Body of pancreas (tissue), 4 donors: Measurements from ENCODE around the gene PSMD6. TPM values are rescaled to one million over a fixed set of nuclear protein-coding genes. Genes with fewer than 3 reads are reported as not detected.

ENCODE experiments used
- ATAC-seq: fragments of 150-250 bp; one replicate; pipeline ENCODE4 v1.9.1; 2016
- DNase-seq, 4 donors: peaks; one replicate each; pipeline ENCODE4 v3.0.0-alpha.2; 2019
- H3K27ac ChIP-seq, 4 donors: fragments of 200-600 bp; sonication (generic); 1 replicate in 3 of 4; 2 replicates in 1 of 4; pipeline versions ENCODE4 v1.5.1 to v1.6.1; 2016 to 2019; ENCODE audit warnings: mild to moderate bottlenecking in 1 of 4, mixed read lengths in 1 of 4, moderate library complexity in 1 of 4
- H3K27me3 ChIP-seq, 2 donors: fragments of 200-600 bp; sonication (generic); one replicate each; pipeline ENCODE4 v1.6.0; 2016; ENCODE audit warnings: mild to moderate bottlenecking in 1 of 2
- H3K36me3 ChIP-seq, 2 donors: fragments of 200-600 bp; sonication (generic); replicated peaks in 1 of 2; 2 replicates each; pipeline ENCODE4 v1.5.1; 2016; ENCODE audit warnings: low read depth in 2 of 2; ENCODE audit not compliant: insufficient read depth in 1 of 2
- H3K4me1 ChIP-seq: fragments of 200-600 bp; sonication (generic); one replicate; pipeline ENCODE4 v1.6.0; 2016
- H3K4me3 ChIP-seq, 2 donors: fragments of 200-600 bp; sonication (generic); 1 replicate in 1 of 2; 2 replicates in 1 of 2; pipeline ENCODE4 v1.5.1; 2016 to 2019
- H3K9me3 ChIP-seq, 3 donors: fragments of 200-600 bp; sonication (generic); 1 replicate in 2 of 3; 2 replicates in 1 of 3; pipeline ENCODE4 v1.5.1; 2016
- POLR2A ChIP-seq, 3 donors: fragments of 450-650 bp; IDR thresholded peaks; one replicate each; pipeline ENCODE4 v1.6.1; 2016; ENCODE audit warnings: antibody characterized with exemption in 3 of 3, mild to moderate bottlenecking in 2 of 3
- WGBS, 2 donors: methylation state at CpG; one replicate each; pipeline ENCODE4 v1.1.5; 2017; 5-methylcytosine and 5-hydroxymethylcytosine counted together
- intact Hi-C: fragments of 100-400 bp; cut with DNase I; formaldehyde crosslinking; loops from one replicate; pipeline ENCODE4 v1.15.1; 2023
- total RNA-seq, 2 donors: library from RNA; depleted of rRNA; stranded (reverse); fragments of >200 nt; gene quantifications; one replicate each; pipeline ENCODE4 v1.1.0, GENCODE V29; 2016
- TF ChIP-seq, protein P1 (sequence below), 7 experiments: fragments of 450-650 bp in 4 of 7; fragments of 200-600 bp in 3 of 7; sonication (generic) in 3 of 7; IDR thresholded peaks; one replicate each; pipeline ENCODE4 v1.5.1; 2016 to 2019; ENCODE audit warnings: antibody characterized with exemption in 7 of 7

Gene PSMD6
- total RNA-seq, 2 donors from 2014 or later, result 88.7 to 98.3 TPM

DNA sequence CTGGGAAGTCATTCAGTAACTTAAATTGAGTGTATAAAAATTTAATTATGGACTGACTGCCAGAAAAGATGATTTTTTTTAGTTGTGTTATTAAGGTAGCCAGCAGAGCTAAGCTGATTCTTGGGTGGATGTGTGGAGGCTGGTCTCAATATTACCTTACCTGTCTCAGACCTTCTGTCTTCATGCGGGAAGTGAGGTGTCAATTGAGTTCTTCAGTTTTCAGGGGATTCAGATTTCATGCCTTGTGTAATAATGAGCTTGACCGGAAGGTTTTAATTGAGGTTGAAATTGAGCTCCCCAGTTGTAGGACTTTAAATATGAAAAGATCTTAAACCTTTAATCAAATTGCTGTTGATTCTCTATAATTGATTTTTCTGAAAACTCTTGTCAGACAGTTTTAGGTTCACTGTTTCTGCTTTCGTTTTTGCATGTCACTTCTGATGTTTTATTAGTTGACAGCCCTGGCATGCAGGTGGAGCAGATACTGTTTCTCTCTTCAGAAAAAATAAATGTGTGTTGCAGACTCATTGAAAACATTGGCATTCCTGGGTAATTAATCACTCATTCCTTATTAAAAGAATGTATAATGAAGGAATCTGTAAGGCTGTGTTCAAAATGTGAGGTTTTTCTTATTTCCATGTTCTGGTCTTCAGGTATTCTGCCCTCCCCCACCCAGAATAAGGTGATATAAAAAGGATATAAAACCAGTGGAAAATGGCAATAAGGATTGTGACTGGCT is 54.5 kb downstream of the PSMD6 start:
- Histone ChIP-seq H3K27ac (peak overlapping the region; percentile 82 to 90 (median 86)), H3K36me3 (no peaks in the 10 kb centered on the region), H3K9me3 (no peaks in the 10 kb centered on the region), H3K4me1 (peaks cover 97% of the 10 kb centered on the region), H3K4me3 (no peak overlapping the region), H3K27me3 (no peaks in the 10 kb centered on the region)
- TF ChIP-seq, protein P1, sequence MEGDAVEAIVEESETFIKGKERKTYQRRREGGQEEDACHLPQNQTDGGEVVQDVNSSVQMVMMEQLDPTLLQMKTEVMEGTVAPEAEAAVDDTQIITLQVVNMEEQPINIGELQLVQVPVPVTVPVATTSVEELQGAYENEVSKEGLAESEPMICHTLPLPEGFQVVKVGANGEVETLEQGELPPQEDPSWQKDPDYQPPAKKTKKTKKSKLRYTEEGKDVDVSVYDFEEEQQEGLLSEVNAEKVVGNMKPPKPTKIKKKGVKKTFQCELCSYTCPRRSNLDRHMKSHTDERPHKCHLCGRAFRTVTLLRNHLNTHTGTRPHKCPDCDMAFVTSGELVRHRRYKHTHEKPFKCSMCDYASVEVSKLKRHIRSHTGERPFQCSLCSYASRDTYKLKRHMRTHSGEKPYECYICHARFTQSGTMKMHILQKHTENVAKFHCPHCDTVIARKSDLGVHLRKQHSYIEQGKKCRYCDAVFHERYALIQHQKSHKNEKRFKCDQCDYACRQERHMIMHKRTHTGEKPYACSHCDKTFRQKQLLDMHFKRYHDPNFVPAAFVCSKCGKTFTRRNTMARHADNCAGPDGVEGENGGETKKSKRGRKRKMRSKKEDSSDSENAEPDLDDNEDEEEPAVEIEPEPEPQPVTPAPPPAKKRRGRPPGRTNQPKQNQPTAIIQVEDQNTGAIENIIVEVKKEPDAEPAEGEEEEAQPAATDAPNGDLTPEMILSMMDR (IDR thresholded peaks at IDR 0.05), result peak in 2 of 7 experiments; percentile 8 to 10
- TF ChIP-seq POLR2A (IDR thresholded peaks at IDR 0.05), result no peak
- WGBS, 2 donors, result 4 to 11% methylated on average over 3 of the region's 3 CpGs
- intact Hi-C loops, result no loop called here
- ATAC-seq (no peak), DNase-seq (no peak)

DNA sequence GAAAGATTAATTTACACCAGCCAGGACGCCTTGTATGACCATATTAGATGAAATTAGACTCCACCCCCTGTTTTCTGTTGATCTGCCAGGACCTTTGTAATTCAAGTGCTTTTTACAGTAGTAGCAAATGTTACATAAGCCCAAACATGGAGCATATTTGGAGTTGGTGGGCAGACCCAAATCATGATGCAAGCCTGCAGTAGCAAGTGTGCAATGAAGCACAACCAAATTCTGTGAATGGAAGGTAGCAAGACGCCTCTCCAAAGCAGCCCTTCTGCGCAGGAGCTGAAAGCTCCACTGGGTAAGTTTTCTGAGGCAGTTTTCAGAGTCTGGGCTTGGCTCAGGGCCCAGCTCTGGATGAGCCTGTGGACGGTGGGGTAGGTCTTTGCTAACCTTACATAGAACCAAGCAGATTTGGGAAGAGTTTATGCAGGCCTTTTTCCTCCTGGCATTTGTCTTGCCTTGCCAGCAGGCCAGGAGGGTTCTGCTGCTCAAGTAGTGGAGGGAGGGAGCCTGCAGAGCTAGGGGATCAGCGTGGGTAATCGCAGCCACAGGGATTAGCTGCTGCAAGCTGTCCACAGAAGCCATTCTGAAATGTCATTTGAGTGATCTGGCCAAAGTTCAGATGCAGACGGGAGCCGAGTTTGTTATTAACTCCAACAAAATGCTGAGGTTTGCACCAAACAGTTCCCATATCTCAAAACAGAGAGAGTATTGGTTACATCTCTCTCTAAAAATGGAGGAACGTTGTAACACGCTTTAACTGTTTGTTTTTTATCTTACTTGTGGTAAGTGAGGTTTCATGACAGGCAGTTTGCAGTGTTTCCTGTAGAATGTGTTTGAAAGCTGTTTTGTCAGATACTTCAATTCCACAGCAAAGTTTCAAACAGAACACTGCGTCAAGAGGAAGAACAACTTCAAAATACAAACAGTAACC is 55.4 kb downstream of the PSMD6 start:
- ATAC-seq (peak; percentile 65), DNase-seq (peak; percentile 56 to 72 (median 63))
- H3K4me1 ChIP-seq, result peaks cover 94% of the 10 kb centered on the region
- no peaks in the 10 kb centered on the region for H3K9me3 ChIP-seq
- peak in 2 of 3 donors; percentile 38 to 44 for TF ChIP-seq POLR2A (IDR thresholded peaks at IDR 0.05)
- TF ChIP-seq, protein P1 (IDR thresholded peaks at IDR 0.05), result no peak
- no peak overlapping the region for H3K4me3 ChIP-seq
- H3K36me3 ChIP-seq, result no peaks in the 10 kb centered on the region
- intact Hi-C loops, result no loop called here
- H3K27ac ChIP-seq, result peak overlapping the region; percentile 82 to 90 (median 86)
- 1 to 4% methylated on average over 10 to 11 of the region's 11 CpGs for WGBS, 2 donors
- H3K27me3 ChIP-seq, result no peaks in the 10 kb centered on the region

DNA sequence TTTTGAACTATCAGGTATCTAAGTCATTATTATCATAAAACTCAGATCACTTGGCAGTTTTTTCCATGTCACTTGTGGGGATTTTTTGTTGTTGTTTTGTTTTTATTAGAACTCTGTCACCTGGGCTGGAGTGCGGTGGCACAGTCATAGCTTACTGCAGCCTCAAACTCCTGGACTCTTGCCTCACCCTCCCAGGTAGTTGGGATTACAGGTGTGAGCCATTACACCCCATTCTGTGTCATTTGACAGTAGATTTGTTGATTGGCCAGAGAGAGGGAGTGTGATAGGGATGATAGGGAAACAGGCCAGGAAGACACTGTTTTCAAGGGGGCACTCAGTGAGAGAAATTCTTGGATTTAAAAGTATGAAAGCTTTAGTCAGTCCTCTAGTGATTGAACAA is 56.4 kb downstream of the PSMD6 start:
- H3K27ac ChIP-seq, result peak overlapping the region; percentile 82 to 90 (median 86)
- WGBS, 2 donors, result 24 to 37% methylated on average over 1 of the region's 1 CpG
- TF ChIP-seq POLR2A (IDR thresholded peaks at IDR 0.05), result no peak
- TF ChIP-seq, protein P1 (IDR thresholded peaks at IDR 0.05), result no peak

DNA sequence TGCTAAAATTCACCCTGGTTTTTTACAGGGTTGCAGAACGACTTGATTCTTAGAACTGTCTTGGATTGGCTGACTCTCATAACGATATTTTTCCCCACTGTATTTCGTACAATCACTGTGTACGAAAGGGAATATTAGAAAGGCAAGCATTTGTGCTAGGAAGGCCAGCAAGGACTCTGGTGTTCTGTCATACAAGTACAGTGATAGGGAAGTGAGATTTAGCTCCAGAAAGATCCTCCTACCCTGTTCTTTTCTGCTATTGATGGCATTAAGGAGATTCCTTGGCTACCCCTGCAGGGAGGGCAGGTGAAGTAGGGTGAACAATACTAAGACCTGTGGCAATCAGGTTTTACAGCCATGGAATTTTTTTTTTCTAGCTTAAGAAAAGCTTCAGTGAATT is 57.3 kb downstream of the PSMD6 start:
- no peaks in the 10 kb centered on the region for H3K27me3 ChIP-seq
- intact Hi-C loops, result no loop called here
- ATAC-seq (no peak), DNase-seq (no peak)
- H3K4me1 ChIP-seq, result peaks cover 79% of the 10 kb centered on the region
- H3K36me3 ChIP-seq, result no peaks in the 10 kb centered on the region
- peak overlapping the region in 3 of 4 donors; percentile 84 to 90 (median 89) for H3K27ac ChIP-seq
- H3K9me3 ChIP-seq, result no peaks in the 10 kb centered on the region
- H3K4me3 ChIP-seq, result no peak overlapping the region
- 56 to 60% methylated on average over 4 of the region's 4 CpGs for whole genome bisulfite sequencing, 2 donors
- TF ChIP-seq POLR2A (IDR thresholded peaks at IDR 0.05), result no peak
- TF ChIP-seq, protein P1 (IDR thresholded peaks at IDR 0.05), result no peak

More for the DNA sequence above, 56.4 kb downstream of the PSMD6 start:
- Histone ChIP-seq H3K4me3 (no peak overlapping the region), H3K27me3 (no peaks in the 10 kb centered on the region), H3K36me3 (no peaks in the 10 kb centered on the region), H3K4me1 (peaks cover 83% of the 10 kb centered on the region), H3K9me3 (no peaks in the 10 kb centered on the region)
- ATAC-seq, result no peak
- intact Hi-C loops, result no loop called here
- DNase-seq, result no peak
